Activated naive CD8-positive, alpha-beta T cell treated with anti-CD3 and anti-CD28 coated beads, Interleukin-2, amount 50 U/mL, for 16 hours (primary cell): ENCODE data around the gene LSMEM2.
"Not testable (repeated sequence)": the region's sequence is repeated elsewhere in the genome, so short reads cannot be mapped to it uniquely, and the experiment has no call there.

Experiments
- DNase-seq: peaks from one replicate; pipeline ENCODE4 v3.0.0-alpha.2; 2020; ENCODE audit warnings: low read depth, low spot score

The LSMEM2 gene

DNA sequence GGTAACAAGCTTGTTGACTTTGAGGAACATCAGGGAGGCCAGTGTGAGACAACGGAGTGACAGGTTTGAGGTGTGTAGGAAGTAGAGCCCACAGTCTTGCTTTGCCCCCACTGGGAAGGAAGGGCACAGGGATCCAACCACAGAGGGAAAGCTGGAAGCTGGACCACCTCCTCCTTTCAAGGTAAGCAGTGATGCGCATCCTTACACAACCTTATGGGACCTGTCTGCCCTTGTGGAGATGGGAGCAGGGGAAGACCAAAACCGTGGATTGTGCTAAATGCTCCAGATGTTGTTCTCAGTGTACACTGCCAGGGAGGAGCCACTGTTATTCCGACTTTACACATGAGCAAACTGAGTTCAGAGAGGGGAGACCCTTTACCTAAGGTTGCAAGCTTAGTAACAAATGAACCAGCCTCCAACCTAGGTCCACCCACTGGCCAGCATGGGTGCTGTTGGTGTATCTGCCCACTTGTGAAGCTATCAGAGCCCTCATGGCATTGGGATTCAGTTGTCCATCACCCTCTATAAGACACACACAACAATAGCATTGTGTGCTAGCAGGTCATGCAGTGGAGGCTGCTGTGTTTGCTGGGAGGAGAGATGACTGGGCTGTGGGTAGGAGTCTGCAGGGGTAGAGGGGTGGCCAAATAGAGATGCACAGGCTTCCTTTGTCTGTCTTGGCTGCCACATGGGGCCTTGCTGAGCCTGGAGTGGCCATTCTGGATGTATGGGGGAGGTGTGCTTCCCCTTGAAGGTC, 586 bp upstream of the LSMEM2 start:
- no peak for DNase-seq

DNA sequence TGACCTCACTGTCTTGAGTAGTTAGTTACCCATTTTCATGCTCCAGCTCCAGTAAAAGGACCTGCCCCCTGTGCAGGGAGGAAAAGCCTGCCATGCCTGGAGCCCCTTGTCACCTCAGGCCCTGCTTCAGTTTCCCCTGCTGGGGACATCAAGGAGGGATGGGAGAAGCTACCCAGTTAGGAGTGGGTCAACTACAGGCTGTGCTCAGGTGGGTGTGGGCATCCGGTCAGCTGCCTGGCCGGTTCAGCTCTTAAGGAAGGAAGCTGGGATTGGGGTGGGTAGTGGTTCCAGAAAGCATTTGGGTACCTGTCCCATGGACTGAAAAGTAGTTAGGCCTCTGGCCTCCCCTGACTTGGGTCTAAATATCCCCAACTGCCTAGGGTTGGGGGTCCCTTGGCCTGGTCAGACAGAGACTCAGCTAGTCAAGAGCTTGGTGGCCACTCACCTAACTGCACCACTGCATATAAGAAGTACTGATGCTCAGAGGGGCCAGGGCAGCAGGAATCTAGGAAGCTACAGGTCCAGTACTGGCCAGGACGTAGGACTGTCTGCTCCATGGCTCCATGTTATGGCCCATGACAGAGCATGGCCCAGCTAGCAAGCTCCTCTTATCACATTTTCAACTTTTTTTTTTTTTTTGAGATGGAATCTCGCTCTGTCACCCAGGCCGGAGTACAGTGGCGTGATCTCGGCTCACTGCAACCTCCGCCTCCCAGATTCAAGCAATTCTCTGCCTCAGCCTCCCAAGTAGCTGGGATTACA, 549 bp downstream of the LSMEM2 start:
- DNase-seq: no peak

DNA sequence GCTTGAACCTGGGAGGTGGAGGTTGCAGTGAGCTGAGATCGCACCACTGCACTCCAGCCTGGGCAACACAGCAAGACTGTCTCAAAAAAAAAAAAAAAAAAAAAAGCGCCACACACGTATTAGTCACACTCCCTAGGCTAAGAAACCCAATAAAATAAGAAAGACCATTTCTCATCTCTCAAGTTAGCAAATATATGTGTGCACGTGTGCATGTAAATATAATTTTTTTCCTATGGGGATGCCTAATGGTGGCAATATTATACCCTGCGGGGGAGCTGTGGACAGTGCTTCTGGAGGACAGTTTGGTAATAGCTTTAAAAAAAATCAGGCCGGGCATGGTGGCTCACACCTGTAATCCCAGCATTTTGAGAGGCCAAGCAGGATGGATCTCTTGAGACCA, 5.2 kb downstream of the LSMEM2 start:
- not testable (repeated sequence) for DNase-seq

DNA sequence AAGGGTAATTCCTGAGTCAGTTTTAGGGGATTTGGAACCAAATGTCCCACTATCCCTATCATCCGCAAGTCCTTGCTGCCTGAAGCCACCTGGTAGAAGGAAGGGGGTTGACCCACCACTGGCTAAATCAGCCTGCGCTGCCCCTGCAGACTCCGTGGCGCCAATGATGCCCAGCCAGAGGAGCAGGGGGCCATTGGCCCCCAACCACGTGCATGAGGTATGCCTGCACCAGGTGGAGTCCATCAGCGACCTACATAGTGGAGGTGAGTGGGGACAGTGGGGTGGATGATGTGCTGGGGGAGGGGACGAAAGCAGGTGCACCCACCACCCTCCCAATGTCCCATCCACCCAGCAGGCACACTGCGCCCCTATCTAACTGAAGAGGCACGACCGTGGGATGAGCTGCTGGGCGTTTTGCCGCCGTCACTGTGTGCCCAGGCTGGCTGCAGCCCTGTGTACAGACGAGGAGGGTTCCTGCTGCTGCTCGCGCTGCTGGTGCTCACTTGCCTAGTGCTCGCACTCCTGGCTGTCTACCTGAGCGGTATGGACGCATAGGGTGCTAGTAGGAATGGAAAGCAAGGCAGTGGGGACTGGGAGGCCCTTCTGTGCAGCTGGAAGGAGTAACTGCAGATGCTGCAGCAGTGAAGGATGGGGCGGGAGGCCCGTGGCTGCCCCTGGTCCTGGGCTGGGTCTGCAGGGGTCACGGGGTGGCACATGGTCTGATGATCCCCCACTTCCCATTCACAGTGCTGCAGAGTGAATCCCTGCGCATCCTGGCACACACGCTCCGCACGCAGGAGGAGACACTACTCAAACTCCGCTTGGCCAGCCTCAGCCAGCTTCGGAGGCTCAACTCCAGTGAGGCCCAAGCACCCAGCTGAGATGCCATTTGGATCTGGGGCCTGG, 7.7 kb downstream of the LSMEM2 start:
- no peak for DNase-seq

DNA sequence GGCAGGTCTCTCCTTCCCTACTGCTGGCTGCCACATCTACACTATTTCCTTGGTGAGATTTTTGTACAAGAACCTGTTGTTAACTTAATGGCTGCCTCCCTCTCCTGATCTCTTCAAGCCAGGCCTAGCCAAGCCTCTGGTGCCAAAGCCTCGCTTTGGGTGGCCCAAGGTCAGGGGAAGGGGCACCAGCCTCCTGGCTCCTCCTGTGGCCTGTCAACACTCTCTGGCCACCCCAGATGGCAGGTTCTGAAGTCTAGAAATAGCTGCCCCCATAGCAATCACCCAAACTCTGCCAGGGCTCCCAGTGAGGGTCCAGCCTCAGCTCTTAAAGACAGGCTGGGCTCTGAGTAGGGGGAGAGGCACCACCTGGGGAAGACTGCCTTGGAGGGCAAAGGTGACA, 8.4 kb downstream of the LSMEM2 start:
- DNase-seq: no peak

DNA sequence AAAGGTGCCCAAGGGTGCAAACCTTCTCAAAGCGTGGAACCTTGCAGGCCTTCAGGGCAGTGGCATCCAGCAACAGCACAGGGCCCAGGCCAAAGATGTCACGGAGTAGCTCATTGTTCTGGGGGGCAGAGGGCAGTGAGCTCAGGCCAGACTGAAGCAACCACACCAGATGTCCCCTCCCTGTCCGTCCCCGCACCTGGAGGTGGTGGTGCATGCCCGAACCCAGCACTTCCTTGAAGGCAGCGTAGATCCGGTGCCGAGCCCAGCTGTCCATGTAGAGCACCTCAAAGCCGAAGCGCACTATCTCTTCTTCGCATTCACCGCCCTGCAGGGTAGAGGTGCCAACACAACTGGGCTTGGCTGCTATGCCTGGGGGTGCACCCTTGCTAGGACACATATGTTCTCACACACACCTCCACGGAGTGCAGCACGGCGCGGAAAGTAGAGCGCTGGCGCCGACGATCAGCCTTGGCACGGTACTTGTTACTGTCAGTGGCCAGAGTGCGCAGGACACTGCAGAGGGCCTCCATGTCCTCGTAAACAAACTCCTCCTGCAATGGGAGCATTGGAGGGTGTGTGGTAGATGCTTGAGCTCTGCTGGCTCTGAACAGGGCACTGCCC, 9.6 kb downstream of the LSMEM2 start:
- DNase-seq: no peak

DNA sequence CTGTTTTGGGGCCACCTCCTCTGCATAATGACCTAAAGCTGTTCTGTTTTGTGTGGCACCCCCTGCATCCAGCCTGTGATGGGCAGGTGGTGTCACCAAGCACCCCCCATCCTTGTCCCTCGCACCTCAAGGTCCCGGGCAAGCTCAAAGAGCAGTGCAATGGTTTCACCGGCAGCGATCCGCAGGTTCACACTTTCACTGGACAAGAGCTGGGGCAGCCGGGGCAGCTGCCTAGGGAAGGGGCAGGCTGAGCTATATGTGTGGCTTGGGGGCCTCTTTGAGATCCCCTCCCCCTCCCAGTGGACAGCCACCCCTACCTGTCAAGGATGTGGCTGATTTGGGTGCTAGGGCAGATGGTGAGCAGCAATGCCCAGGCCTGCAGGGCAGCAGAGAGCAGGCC, 10.2 kb downstream of the LSMEM2 start:
- DNase-seq: no peak

DNA sequence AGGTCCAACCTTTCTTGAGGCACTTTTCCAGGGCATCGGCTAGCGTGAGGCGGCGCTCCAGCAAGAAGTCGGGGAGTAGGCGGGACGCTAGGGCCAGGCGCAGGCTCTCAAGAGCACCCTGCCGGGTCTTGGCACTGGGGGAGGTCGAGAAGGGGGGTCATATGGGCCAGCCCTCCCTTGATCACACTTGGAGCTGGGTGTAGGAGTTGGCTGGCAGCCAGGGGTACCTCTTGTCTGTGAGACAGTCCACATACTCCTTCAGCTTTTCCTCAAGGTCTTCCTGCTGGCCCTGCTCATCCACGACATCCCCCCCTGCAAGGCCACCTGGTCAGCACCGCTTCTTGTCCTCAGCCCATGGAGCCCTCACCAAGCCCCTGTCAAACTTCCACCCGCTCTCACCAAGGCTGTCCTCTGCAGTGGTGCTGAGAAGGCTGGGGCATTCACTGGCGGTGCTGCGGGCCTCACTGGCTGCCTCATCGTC, 11.3 kb downstream of the LSMEM2 start:
- DNase-seq: no peak

DNA sequence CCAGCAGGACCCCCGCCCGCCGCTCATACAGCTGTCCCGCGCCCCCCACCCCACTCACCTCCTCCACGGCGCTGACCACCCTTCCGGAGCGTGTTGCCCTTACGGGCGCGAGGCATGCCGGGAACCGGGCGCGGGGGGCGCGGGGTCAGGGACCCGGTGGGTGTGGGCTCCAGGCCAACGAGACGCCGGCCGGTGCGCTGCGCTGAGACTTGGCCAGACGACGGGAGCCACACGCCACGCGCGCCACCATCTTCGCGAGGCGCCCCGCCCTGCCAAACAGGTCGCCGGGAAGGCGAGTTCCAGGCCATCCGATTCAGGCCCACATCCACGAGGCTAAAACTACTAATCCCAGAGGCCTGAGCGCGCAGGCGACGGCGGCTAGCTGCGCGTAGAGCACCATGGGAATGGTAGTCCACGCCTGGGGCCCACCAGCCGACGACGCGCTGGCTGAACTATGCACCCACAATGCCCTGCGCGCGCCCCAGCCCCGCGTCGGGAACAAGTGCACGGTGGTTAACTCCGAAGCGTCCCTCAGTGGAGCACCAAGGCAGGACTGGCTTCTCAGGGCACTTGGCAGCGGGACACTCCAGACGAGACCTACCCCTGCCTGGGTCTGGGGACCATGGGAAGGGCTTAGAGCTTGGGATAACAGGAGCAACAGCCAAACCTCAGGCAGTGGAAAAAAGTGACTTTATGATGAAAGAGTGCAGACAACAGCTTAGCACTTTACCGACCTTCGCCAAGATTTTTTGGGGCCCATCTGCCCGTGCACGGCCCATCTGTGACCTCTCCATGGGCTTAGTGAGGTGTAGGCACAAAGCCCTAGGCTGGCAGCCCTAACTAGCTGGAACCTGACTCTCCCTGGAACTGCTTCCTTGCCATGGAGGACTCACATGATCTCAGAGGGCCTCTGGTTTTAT, 13.5 kb downstream of the LSMEM2 start, which contains the start of gene IFRD2:
IFRD2 (minus strand) TSS at position 271 of the 920 bp plus-strand sequence; CDS start at position 116, 155 bp downstream.
- DNase-seq: peak; percentile 89

DNA sequence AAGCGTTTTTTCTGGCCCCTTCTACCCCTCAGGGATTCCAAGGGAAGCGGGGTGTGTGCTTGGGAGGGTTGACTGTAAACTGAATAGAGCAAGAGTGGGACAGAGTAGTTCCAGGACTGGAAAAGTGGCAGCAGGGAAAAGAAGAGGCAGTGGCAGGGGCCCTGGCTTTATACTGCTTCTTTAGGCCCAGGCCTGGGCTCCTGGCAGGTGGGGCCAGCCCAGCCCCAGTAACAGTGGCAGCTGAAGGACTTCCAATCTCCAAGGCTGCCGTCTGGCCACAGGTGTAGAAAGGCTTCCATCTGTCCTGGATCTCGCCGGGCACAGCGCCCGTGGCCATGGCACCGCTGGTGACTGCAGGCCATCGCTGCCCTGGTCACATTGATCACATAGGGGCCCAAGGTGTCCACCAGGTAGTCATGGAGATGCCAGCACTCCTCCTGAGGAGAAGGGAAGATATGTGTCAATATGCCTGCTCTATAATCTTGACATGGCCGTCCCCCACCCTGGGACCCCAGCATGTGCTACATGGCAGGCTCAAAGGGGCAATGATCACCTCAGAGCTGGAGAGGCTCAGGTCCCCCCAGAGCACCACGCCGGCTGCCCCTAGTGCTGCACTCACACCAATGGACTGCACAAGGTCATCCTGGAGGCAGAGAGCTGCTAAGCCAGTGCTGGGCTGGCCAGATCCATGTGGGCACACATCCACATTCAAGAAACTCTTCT, 14.4 kb downstream of the LSMEM2 start:
- no peak for DNase-seq

DNA sequence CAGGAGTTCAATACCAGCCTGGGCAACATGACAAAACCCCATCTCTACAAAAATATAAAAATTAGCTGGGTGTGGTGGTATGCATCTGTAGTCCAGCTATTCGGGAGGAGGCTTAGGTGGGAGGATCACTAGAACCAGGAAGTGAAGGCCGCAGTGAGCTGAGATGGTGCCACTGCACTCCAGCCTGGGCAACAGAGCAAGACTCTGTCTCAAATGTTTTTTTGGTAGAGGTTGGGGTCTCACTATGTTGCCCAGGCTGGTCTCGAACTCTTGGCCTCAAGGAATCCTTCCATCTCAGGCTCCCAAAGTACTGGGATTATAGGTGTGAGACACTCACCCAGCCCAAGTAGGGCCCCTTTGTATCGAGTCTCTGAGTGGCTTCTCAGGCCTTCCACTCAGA, 15.2 kb downstream of the LSMEM2 start:
- no peak for DNase-seq

DNA sequence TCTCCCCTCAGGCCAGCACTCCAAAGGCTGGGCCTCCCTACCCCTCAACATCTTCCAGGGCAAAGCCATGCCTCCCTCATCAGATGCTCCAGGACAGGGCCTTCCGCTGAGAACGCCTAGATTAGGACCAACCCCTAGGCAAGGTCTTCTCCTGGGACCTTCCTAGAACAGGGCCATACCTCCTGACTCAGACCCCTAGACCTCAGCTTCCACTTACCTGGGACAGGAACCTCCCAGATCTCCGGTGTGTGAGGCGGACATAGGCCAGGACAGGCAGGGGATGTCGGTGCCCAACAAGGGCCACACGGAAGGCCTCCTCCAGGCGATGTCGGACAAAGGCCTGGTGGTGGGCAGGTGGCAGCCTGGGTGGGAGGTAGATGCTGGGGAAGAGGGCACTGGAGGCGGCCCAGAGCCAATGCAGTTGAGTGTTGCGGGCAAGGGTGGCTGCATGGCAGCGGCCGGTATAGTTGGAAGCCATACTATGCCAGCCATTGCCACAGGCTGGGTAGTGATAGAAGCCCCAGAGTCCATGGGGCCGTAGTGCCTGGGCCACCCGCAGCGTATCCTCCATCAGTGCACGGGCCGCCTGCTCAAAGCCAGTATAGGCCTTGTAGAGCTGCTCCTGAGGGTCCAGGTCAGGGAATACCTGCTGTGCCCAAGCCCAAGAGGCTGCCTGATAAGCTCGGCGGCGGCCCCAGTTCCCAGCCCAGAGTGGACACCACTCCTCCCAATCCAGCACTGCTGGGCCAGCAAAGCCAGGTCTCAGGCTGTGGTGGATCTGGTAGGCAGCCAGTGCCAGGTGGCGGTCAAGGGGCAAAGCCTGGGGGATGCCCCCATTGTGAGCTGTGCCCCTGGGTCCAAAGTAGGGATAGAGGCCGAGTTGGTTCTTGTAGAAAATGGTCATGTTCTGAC, 15.9 kb downstream of the LSMEM2 start:
- no peak for DNase-seq

DNA sequence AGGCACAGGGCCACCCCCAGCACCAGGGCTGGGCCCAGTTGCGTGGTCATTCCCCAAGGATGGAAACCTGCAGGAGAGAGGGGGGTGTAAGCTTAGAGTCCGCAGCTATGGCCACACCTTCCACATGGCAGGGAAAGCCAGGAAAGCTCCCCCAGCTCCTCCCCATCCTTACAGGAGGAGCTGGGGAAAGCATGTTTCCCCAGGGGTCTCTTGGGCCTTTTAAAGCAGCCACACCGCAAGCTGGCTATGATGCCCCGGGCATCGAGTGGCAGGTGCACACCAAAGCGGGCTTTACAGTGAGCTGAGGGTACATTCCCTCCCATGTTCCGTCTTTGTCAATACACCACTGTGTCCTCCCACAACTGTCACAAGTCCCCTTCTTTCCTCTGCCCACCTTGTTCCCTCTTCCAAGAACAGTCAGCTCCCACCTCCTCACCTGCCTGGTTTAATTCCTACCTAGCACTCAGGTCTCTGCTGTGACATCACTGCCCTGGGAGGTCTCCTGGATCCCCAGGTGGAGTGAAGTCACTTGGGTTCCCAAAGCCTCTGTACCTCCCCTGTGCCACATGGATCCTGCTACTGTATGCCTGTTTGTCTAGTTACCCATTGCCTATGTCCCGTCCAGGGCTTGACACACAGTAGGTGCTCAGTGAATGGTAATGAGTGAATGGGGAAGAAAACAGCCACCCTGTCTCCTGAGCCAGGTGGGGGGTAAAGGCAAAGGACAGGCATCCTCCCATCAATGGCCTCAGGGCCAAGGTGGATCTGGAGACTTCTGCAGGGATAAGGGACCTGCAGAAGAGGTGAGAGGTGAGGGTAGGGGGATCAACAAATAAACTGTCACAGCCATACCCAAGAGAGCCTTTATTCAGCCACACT, 16.9 kb downstream of the LSMEM2 start:
- DNase-seq: no peak

DNA sequence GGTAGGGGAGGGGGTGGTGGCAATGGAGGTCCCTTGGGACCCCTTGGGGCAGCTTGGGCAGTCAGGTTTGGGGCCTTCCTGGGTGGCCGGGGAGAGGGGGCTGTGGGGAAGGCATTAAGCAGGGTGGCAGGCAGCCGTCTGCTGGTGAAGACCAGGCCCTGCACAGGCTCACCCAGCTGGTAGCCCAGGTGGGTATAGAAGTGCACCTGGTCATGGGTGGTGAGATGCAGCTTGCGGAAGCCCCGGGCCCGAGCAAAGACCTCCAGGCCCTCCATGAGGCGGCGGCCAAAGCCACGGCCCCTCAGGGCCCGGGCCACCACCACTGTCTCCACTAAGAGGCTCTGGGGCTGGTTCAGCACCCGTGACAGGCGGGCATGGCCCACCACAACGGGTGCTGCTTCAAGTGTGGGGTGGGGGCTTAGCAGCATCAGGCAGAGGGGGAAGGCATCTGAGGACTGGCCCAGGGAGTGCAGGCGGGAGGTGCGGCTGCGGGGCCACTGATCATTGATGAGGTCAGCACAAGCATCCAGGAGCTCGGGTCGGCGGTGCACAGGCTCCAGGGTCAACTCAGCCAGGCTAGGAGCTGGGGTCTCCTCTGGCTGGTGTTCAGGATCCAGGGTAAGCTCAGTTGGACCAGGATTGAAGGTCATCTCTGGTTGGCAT, 18.0 kb downstream of the LSMEM2 start:
- DNase-seq: no peak

DNA sequence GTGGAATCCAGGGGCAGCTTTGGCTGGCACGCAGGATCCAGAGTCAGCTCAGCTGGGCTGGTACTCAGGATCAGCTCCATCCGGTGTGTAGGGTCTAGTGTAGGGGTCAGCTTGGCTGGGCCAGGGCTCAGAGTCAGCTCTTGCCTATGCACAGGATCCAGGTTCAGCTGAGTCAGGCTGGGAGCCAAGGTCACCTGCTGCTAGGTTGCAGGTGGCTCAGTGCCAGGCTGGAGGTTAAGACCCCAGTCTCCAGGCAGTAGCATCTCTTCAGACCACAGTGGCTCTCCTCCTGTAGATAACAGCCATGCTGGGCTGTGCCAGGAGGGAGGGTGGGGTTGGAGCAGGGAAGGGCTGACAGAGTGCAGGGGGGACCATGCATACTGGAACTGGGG, 18.5 kb downstream of the LSMEM2 start:
- DNase-seq: no peak

DNA sequence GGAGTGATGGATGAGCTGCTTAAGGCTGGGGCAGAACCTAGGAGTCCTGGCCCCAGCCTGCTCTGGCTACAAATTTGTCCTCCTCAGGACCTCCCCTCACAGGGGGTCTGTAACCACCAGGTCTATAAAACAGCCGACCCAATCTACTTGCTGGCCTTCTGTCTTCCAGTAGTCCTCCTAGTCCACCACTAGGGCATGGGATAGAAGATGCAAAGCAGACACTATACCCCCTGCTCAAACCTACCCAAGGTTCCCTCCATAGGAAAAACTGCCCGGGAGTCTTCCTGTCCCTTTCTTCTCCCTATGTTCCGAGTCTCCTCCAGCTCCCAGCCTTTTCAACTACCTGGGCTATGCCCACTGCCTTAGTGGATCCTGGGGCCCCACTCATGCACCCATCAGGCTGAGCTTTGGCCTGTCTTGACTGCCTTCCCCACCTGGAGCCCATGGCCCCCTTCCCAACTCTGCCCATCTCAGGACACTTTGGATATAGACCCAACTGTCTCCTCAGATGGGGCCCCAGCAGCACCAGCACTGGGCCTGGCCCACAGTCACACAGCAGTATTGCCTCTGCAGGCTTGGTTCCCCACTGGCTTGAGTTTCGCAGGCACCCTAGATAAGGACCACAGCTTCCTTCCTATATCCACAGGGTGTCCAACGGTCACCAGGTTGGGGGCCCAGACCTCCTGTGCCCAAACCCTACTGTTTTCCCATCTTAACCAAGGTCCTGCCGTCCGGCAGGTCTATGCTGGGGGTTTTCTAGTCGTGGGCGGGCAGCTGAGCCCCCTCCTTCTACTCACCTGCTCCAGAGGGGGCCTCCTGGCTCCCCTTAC, 19.2 kb downstream of the LSMEM2 start:
- DNase-seq: no peak
